ENCODE measurements around the gene BBC3.

DNA sequence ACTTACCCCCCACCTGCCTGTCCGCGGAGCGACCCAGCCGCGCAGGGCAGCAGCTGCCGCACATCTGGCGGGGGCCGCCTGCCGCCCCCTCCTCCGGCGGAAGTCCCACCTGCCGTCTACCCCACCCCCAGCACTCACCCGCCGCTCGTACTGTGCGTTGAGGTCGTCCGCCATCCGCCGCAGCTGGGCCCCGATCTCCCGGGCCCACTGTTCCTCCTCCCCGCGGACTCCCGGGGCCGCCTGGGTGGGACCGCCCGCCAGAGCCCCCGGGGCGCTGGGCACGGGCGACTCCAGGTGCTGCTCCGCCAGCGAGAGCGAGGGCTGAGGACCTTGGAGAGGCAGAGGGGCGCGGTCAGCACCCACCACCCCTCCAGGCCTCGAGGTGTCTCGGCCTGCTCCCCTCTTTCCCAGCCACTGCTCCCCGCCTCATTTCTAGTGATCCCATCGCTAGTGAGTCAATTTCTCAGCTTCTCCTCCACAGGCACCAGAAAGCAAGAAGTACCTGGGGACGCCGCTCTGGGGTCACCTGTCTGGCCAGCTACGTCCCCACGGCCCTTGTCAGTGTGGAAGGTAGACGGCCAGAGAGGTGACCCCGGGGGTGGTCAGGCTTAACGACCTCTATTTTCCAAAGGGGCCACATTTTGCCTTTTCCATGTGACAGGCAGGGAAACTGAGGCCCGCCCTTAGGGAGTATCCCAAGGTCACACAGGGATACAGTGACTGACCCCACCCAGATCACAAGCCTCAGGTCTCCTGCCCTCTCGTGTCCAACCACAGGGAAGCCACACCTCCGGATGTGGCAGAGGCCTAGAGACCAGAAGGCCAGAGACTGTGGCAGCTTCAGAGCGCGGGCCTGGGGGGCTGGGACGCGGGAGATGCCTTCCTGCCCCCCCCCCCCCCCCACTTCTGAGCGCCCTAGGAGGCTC is 4.3 kb downstream of the BBC3 start:
- TF ChIP-seq, protein P1, sequence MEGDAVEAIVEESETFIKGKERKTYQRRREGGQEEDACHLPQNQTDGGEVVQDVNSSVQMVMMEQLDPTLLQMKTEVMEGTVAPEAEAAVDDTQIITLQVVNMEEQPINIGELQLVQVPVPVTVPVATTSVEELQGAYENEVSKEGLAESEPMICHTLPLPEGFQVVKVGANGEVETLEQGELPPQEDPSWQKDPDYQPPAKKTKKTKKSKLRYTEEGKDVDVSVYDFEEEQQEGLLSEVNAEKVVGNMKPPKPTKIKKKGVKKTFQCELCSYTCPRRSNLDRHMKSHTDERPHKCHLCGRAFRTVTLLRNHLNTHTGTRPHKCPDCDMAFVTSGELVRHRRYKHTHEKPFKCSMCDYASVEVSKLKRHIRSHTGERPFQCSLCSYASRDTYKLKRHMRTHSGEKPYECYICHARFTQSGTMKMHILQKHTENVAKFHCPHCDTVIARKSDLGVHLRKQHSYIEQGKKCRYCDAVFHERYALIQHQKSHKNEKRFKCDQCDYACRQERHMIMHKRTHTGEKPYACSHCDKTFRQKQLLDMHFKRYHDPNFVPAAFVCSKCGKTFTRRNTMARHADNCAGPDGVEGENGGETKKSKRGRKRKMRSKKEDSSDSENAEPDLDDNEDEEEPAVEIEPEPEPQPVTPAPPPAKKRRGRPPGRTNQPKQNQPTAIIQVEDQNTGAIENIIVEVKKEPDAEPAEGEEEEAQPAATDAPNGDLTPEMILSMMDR (conservative IDR thresholded peaks at IDR 0.05; ENCODE audit: low read depth, low read length): no peak
- no peak for TF ChIP-seq EZH2 (IDR thresholded peaks at IDR 0.05; ENCODE audit: borderline replicate concordance, low read depth, low read length, poor library complexity, severe bottlenecking)
